BE2C (cell line): ENCODE data around the gene FAM180A.

Source experiments
- DNase-seq: peaks from one replicate; pipeline ENCODE4 v3.0.0-alpha.2; 2020
- H3K27me3 ChIP-seq: fragments of 250-450 bp; sonication (Bioruptor Pico); 2 replicates; pipeline ENCODE4 v1.5.1; 2020; ENCODE audit warnings: mild to moderate bottlenecking
- H3K36me3 ChIP-seq: fragments of 250-450 bp; sonication (Bioruptor Pico); 2 replicates; pipeline ENCODE4 v1.5.1; 2020; ENCODE audit warnings: mild to moderate bottlenecking
- H3K4me1 ChIP-seq: fragments of 250-450 bp; sonication (Bioruptor Pico); 2 replicates; pipeline ENCODE4 v1.5.1; 2020
- H3K4me3 ChIP-seq: 2 replicates; pipeline ENCODE4 v1.5.1; 2011; ENCODE audit warnings: low read depth, low read length
- H3K9me3 ChIP-seq: fragments of 250-450 bp; sonication (Bioruptor Pico); 2 replicates; pipeline ENCODE4 v1.5.1; 2020
- TF ChIP-seq, protein P1 (sequence below): IDR thresholded peaks from 2 replicates; pipeline ENCODE4 v1.5.1; 2012; ENCODE audit warnings: mild to moderate bottlenecking, low read depth, low read length

FAM180A gene

DNA sequence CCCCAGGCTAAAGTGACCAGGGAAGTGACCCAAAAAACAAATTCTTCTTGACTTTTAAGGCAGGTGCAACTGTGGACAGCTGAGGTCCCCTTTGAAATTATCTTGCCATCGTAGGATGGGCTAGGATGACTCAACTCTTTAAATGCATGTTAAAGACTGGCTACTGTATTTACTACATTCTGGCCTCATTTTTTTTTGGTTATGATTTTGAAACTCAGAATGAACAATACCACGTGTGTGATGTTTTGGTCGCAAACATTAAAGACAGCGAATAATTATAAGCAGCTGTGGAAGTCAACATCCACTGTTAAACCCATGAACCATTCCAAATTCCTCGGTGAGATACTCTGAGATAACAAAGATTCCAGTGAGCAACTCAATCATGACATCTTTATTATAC, 19.4 kb downstream of the FAM180A start:
- H3K4me3 ChIP-seq, result no peak overlapping the region
- H3K36me3 ChIP-seq, result no peaks in the 10 kb centered on the region
- no peaks in the 10 kb centered on the region for H3K27me3 ChIP-seq
- TF ChIP-seq, protein P1, sequence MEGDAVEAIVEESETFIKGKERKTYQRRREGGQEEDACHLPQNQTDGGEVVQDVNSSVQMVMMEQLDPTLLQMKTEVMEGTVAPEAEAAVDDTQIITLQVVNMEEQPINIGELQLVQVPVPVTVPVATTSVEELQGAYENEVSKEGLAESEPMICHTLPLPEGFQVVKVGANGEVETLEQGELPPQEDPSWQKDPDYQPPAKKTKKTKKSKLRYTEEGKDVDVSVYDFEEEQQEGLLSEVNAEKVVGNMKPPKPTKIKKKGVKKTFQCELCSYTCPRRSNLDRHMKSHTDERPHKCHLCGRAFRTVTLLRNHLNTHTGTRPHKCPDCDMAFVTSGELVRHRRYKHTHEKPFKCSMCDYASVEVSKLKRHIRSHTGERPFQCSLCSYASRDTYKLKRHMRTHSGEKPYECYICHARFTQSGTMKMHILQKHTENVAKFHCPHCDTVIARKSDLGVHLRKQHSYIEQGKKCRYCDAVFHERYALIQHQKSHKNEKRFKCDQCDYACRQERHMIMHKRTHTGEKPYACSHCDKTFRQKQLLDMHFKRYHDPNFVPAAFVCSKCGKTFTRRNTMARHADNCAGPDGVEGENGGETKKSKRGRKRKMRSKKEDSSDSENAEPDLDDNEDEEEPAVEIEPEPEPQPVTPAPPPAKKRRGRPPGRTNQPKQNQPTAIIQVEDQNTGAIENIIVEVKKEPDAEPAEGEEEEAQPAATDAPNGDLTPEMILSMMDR, result no peak
- H3K9me3 ChIP-seq, result no peaks in the 10 kb centered on the region
- H3K4me1 ChIP-seq, result no peaks in the 10 kb centered on the region
- no peak for DNase-seq

DNA sequence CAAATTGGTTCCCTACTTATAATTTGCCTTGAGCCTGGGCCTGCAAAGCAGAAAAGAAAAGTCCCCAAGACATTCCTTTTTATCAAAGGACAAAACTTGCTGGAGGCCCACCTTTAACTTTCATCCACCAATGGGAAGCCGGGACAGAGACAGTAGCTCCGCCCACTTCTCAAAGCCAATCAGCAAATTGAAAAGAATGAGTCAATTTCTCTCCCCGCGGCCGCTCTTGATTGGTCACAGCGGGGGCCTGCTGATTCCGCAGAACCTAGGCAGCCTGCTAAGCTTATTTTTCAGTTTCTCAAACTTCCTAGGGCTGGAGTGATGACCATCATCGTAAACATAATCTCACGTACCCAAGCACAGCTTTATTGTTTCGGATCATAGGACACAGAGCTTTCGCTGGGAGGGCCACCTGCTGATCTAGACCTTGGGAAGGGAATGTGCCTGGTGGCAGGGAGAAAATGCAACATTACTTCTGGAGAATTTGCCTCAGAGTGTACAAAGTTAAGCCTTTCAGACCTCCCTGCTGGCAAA, 20.4 kb downstream of the FAM180A start, which contains the start of gene SLC13A4:
Gene SLC13A4 (minus strand): TSS at position 51 of the 534 bp plus-strand sequence. CDS start 690 bp downstream, outside the sequence.
- DNase-seq, result no peak
- Histone ChIP-seq H3K27me3 (no peaks in the 10 kb centered on the region), H3K4me1 (no peaks in the 10 kb centered on the region), H3K4me3 (no peak within 1 kb of the TSS), H3K9me3 (no peaks in the 10 kb centered on the region), H3K36me3 (no peaks in the 10 kb centered on the region)
- TF ChIP-seq, protein P1, result no peak

DNA sequence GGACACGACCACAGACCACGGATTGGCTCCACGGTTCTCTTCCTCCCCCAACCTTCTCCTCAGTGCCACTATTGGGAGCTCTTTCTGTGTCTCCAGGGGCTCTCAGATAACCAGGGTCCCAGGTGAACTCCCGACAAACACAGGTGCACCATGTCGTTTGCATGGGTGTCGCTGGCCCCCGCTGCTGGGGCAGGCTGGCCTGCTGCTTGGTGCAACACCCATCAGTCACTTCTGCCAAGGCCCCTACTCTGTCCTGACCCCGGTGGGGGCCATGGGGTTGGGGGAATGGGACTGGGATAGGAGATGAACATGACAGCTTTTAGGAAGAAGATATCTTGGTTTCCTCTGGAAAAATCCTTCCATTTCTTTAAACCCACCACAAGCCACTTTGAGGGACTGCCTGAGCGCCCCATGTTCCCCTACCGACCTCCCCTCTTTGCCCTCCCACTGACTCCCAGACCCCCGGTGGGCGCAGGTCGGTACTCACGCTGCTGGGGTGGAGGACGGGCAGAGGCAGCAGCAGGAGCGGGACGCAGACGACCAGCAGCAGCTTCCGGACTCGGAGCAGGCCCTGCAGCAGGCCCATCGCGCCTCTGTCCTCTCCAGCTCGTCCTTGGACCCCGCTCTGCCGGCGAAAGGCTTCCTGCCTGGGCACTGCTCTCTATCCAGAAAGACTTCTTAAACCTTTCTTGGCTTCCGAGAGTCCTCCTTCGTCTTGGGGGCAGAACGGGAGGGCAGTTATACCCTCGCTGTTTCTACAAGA, 21.5 kb downstream of the FAM180A start:
- DNase-seq, result no peak
- H3K27me3 ChIP-seq, result no peaks in the 10 kb centered on the region
- H3K4me1 ChIP-seq, result no peaks in the 10 kb centered on the region
- TF ChIP-seq, protein P1, result no peak
- H3K9me3 ChIP-seq, result no peaks in the 10 kb centered on the region
- no peak overlapping the region for H3K4me3 ChIP-seq
- H3K36me3 ChIP-seq, result no peaks in the 10 kb centered on the region

DNA sequence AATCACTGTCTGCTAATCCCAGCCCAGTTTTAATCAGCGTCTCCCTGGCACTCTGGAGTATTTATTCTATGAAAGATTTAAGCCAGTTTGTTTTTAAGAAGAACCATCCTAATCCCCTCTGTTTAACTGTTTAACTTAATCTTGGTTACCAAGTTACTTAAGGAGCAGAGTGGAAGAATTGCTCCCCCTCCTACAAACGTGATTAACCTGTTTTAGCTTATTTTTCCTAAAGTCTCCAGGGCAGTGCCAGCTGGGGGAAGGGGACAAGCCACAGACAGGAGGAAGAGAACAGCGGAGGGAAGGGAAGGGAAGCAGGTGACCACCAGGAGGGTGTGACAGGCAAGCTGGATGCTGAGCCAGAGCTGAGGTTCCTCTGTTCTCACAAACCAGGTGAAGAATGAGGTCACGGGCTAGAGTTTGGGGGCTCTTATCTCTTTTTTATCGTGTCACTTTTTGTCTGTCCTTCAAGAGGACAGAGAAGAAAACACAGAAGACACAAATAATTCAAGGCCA, 22.3 kb downstream of the FAM180A start:
- Histone ChIP-seq H3K9me3 (no peaks in the 10 kb centered on the region), H3K4me1 (no peaks in the 10 kb centered on the region), H3K36me3 (no peaks in the 10 kb centered on the region), H3K4me3 (no peak overlapping the region), H3K27me3 (no peaks in the 10 kb centered on the region)
- no peak for DNase-seq
- TF ChIP-seq, protein P1, result no peak

DNA sequence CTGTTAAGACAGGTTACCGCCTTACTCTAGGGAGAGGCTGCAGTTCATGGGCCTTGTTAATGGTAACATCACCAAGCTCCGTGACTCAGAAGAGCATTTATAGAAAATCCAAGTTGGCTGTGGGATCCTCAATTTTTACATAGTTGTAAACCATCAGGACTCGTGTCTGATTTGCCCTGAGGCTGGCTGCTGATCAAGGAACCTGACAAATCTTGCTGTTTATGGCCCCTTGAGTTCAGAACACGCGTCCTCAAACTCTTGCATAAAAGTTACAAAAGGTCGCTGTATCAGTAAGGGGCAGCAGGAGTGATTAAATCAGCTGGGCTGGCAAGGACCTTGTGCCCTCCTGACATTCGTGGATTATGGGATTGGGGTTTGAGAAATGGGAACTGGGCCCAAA, 25.2 kb downstream of the FAM180A start:
- H3K36me3 ChIP-seq, result no peaks in the 10 kb centered on the region
- H3K4me3 ChIP-seq, result no peak overlapping the region
- no peaks in the 10 kb centered on the region for H3K27me3 ChIP-seq
- no peaks in the 10 kb centered on the region for H3K4me1 ChIP-seq
- DNase-seq, result no peak
- TF ChIP-seq, protein P1, result no peak
- no peaks in the 10 kb centered on the region for H3K9me3 ChIP-seq

DNA sequence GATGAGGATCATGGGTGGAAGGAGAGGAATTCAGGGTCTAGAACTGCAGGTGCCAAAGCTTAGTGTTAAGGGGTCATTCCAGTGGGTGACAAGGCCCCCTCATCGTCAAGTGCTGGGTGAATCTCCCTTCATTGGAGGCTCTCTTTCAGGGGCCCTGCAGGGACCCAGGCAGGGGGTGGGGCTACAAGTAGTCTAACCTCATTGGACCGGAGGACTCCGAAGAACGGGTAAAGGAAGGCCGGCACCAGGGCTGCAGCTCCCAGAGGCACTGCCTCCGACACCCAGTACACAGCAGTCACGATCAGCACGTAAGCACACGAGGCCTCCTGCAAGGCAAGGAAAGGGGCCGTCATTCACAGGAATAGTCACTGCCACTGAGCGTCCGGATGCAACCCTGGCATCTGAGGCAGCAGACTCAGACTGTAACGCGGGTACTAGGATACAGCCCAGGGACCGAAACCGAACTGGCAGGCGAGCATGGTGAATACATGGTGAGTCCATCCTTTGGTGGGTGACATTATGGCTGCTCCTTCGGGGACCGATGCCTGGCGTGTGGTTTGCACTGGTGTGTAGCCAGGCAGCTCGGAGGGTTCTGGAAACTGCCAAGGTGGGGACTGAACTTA, 27.3 kb downstream of the FAM180A start:
- H3K9me3 ChIP-seq, result no peaks in the 10 kb centered on the region
- no peaks in the 10 kb centered on the region for H3K36me3 ChIP-seq
- DNase-seq, result no peak
- no peaks in the 10 kb centered on the region; the same call in 1 of the 2 replicates for H3K4me1 ChIP-seq
- no peaks in the 10 kb centered on the region for H3K27me3 ChIP-seq
- no peak overlapping the region for H3K4me3 ChIP-seq
- TF ChIP-seq, protein P1, result no peak
